Measurements from ENCODE around the gene PAX2.

Gene PAX2

GRCh38 chr10:100869399-100869798 lies 124.0 kb downstream of the PAX2 start:
- Histone ChIP-seq H3K27ac (no peak overlapping the region), H4K20me1 (no peaks in the 10 kb centered on the region), H3K4me2 (no peak overlapping the region), H3K4me1 (no peaks in the 10 kb centered on the region), H3K27me3 (peaks cover 20% of the 10 kb centered on the region), H3K9ac (no peak overlapping the region), H3K9me3 (no peaks in the 10 kb centered on the region), H3K4me3 (no peak overlapping the region), H3K36me3 (no peaks in the 10 kb centered on the region)
- no peak for TF ChIP-seq Cebpa-rat (IDR thresholded peaks at IDR 0.05)

- Histone ChIP-seq H3K27me3 (peaks cover 5% of the 10 kb centered on the region), H3K9me3 (no peaks in the 10 kb centered on the region), H3K9ac (no peak overlapping the region), H4K20me1 (no peaks in the 10 kb centered on the region), H3K27ac (no peak overlapping the region), H3K4me1 (peaks cover 5% of the 10 kb centered on the region; the same call in 1 of the 2 replicates), H3K36me3 (no peaks in the 10 kb centered on the region), H3K4me3 (no peak overlapping the region), H3K4me2 (no peak overlapping the region)
- TF ChIP-seq Cebpa-rat (IDR thresholded peaks at IDR 0.05): no peak
Observed at GRCh38 chr10:100872034-100872791, 126.8 kb downstream of the PAX2 start.

- no peak overlapping the region for H3K9ac ChIP-seq
- H3K27ac ChIP-seq: no peak overlapping the region
- H3K36me3 ChIP-seq: no peaks in the 10 kb centered on the region
- H3K27me3 ChIP-seq: no peaks in the 10 kb centered on the region
- H3K9me3 ChIP-seq: no peaks in the 10 kb centered on the region
- no peaks in the 10 kb centered on the region for H4K20me1 ChIP-seq
- no peak for TF ChIP-seq Cebpa-rat (IDR thresholded peaks at IDR 0.05)
- peaks cover 11% of the 10 kb centered on the region; the same call in 1 of the 2 replicates for H3K4me1 ChIP-seq
- H3K4me2 ChIP-seq: no peak overlapping the region
- H3K4me3 ChIP-seq: no peak overlapping the region
Observed at GRCh38 chr10:100873146-100873826, 127.9 kb downstream of the PAX2 start.

GRCh38 chr10:100873827-100874326 lies 128.5 kb downstream of the PAX2 start:
- no peaks in the 10 kb centered on the region for H3K27me3 ChIP-seq
- no peak for TF ChIP-seq Cebpa-rat (IDR thresholded peaks at IDR 0.05)
- no peak overlapping the region for H3K27ac ChIP-seq
- H3K4me3 ChIP-seq: no peak overlapping the region
- H3K9ac ChIP-seq: no peak overlapping the region
- H3K9me3 ChIP-seq: no peaks in the 10 kb centered on the region
- no peaks in the 10 kb centered on the region for H4K20me1 ChIP-seq
- no peaks in the 10 kb centered on the region for H3K36me3 ChIP-seq
- no peak overlapping the region for H3K4me2 ChIP-seq
- H3K4me1 ChIP-seq: peaks cover 11% of the 10 kb centered on the region; the same call in 1 of the 2 replicates

- H3K36me3 ChIP-seq: no peaks in the 10 kb centered on the region
- H3K27ac ChIP-seq: no peak overlapping the region
- H3K4me3 ChIP-seq: no peak overlapping the region
- H3K9me3 ChIP-seq: no peaks in the 10 kb centered on the region
- no peak for TF ChIP-seq Cebpa-rat (IDR thresholded peaks at IDR 0.05)
- no peaks in the 10 kb centered on the region for H3K27me3 ChIP-seq
- H3K4me2 ChIP-seq: no peak overlapping the region
- no peak overlapping the region for H3K9ac ChIP-seq
- peaks cover 11% of the 10 kb centered on the region; the same call in 1 of the 2 replicates for H3K4me1 ChIP-seq
- no peaks in the 10 kb centered on the region for H4K20me1 ChIP-seq
Observed at GRCh38 chr10:100874702-100875483, 129.5 kb downstream of the PAX2 start.

GRCh38 chr10:100875484-100876166 lies 130.2 kb downstream of the PAX2 start:
- Histone ChIP-seq H3K27ac (no peak overlapping the region), H3K9me3 (no peaks in the 10 kb centered on the region), H3K4me1 (peaks cover 11% of the 10 kb centered on the region; the same call in 1 of the 2 replicates), H3K9ac (no peak overlapping the region), H4K20me1 (no peaks in the 10 kb centered on the region), H3K27me3 (no peaks in the 10 kb centered on the region), H3K36me3 (no peaks in the 10 kb centered on the region), H3K4me2 (no peak overlapping the region), H3K4me3 (no peak overlapping the region)
- TF ChIP-seq Cebpa-rat (IDR thresholded peaks at IDR 0.05): no peak

GRCh38 chr10:100876585-100877460 lies 131.4 kb downstream of the PAX2 start:
- Histone ChIP-seq H3K9me3 (no peaks in the 10 kb centered on the region), H3K9ac (no peak overlapping the region), H3K27ac (no peak overlapping the region), H3K36me3 (no peaks in the 10 kb centered on the region), H3K27me3 (no peaks in the 10 kb centered on the region), H4K20me1 (no peaks in the 10 kb centered on the region), H3K4me3 (no peak overlapping the region), H3K4me1 (peaks cover 21% of the 10 kb centered on the region; the same call in 1 of the 2 replicates), H3K4me2 (no peak overlapping the region)
- TF ChIP-seq Cebpa-rat (IDR thresholded peaks at IDR 0.05): no peak

- H3K36me3 ChIP-seq: no peaks in the 10 kb centered on the region
- H3K4me1 ChIP-seq: peaks cover 24% of the 10 kb centered on the region; the same call in 1 of the 2 replicates
- H3K27me3 ChIP-seq: no peaks in the 10 kb centered on the region
- no peak overlapping the region for H3K9ac ChIP-seq
- H3K27ac ChIP-seq: no peak overlapping the region
- H3K4me3 ChIP-seq: no peak overlapping the region
- H4K20me1 ChIP-seq: no peaks in the 10 kb centered on the region
- H3K9me3 ChIP-seq: no peaks in the 10 kb centered on the region
- TF ChIP-seq Cebpa-rat (IDR thresholded peaks at IDR 0.05): no peak
- H3K4me2 ChIP-seq: no peak overlapping the region
Observed at GRCh38 chr10:100877461-100877850, 132.1 kb downstream of the PAX2 start.

Measured in BLaER1 (cell line).